HCT116 (cell line): ENCODE data around the gene OR2AG2.
A peak's percentile ranks its signal among the peaks of the same experiment; 100 is the strongest.

ENCODE experiments used
- EZH2 ChIP-seq: fragments of 200-600 bp; sonication (generic); IDR thresholded peaks from 2 replicates; pipeline ENCODE4 v1.6.1; 2017; ENCODE audit warnings: antibody characterized with exemption, mixed run types
- JUND ChIP-seq: IDR thresholded peaks from 2 replicates; pipeline ENCODE4 v1.6.1; 2012
- POLR2A ChIP-seq: IDR thresholded peaks from 2 replicates; pipeline ENCODE4 v1.7.0; 2011; ENCODE audit warnings: borderline replicate concordance; ENCODE audit not compliant: insufficient read depth, insufficient read length; ENCODE audit errors: extremely low read depth
- SP1 ChIP-seq: IDR thresholded peaks from 2 replicates; pipeline ENCODE4 v1.6.1; 2012; ENCODE audit warnings: low read depth
- YY1 ChIP-seq: IDR thresholded peaks from 2 replicates; pipeline ENCODE4 v1.6.1; 2011; ENCODE audit warnings: low read length, low read depth, moderate library complexity, mild to moderate bottlenecking; ENCODE audit not compliant: insufficient replicate concordance; ENCODE audit errors: extremely low read depth
- TF ChIP-seq, protein P1 (sequence below): IDR thresholded peaks from 2 replicates; pipeline ENCODE4 v1.6.1; 2012
- TF ChIP-seq, protein P2 (sequence below), 3 experiments: fragments of 200-600 bp in 1 of 3; sonication (generic) in 1 of 3; IDR thresholded peaks in 2 of 3; conservative IDR thresholded peaks in 1 of 3; 2 replicates each; pipeline ENCODE4 v1.5.1; 2012 to 2017; ENCODE audit warnings: low read depth in 2 of 3, low read length in 2 of 3, antibody characterized with exemption in 1 of 3, borderline replicate concordance in 1 of 3, control low read depth in 1 of 3, mild to moderate bottlenecking in 1 of 3, mixed read lengths in 1 of 3, mixed run types in 1 of 3, moderate library complexity in 1 of 3; ENCODE audit not compliant: insufficient read depth in 1 of 3
- TF ChIP-seq, protein P3 (sequence below): IDR thresholded peaks from 2 replicates; pipeline ENCODE4 v1.6.1; 2012; ENCODE audit warnings: low read depth

DNA sequence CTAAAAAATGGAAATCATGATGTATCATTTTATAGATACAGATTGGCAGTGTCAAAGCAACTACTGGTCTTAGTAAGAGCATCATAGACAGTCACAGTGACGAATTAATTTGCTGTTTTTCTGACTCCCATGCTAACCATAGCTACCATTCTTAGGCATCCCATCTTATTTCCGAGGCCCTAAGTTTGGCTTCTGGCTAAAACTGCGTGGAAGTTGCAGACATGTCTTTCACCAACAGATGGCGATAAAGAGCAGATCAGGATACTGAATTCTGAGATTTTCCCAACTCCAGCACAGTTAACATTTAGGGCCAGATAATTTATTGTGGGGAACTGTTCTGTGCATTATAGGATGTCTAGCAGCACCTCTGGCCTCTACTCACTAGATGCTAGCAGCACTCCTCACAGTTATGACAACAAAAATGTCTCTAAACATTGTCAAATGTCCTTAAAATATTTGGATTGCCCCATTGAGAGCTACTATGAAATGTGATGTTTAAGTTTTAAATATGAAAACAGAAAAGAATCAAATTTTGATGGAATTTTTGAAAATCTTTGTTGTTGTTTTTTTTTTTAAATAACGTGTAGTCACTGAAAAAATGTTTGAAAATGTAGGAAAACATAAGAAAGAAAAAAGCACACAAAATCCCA is 16.3 kb downstream of the OR2AG2 start:
- no peak for TF ChIP-seq JUND
- TF ChIP-seq POLR2A, result no peak
- no peak for TF ChIP-seq EZH2
- TF ChIP-seq YY1, result no peak
- TF ChIP-seq, protein P1, sequence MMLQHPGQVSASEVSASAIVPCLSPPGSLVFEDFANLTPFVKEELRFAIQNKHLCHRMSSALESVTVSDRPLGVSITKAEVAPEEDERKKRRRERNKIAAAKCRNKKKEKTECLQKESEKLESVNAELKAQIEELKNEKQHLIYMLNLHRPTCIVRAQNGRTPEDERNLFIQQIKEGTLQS, result no peak
- TF ChIP-seq, protein P2, sequence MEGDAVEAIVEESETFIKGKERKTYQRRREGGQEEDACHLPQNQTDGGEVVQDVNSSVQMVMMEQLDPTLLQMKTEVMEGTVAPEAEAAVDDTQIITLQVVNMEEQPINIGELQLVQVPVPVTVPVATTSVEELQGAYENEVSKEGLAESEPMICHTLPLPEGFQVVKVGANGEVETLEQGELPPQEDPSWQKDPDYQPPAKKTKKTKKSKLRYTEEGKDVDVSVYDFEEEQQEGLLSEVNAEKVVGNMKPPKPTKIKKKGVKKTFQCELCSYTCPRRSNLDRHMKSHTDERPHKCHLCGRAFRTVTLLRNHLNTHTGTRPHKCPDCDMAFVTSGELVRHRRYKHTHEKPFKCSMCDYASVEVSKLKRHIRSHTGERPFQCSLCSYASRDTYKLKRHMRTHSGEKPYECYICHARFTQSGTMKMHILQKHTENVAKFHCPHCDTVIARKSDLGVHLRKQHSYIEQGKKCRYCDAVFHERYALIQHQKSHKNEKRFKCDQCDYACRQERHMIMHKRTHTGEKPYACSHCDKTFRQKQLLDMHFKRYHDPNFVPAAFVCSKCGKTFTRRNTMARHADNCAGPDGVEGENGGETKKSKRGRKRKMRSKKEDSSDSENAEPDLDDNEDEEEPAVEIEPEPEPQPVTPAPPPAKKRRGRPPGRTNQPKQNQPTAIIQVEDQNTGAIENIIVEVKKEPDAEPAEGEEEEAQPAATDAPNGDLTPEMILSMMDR (IDR thresholded peaks at IDR 0.05 in 2 of 3, conservative IDR thresholded peaks at IDR 0.05 in 1 of 3; ENCODE audit: borderline replicate concordance in 1 of 3, insufficient read depth in 1 of 3, low read depth in 2 of 3, low read length in 2 of 3), result peak; percentile 41 to 90 (median 87); a peak in 5 of 6 replicates
- TF ChIP-seq, protein P3, sequence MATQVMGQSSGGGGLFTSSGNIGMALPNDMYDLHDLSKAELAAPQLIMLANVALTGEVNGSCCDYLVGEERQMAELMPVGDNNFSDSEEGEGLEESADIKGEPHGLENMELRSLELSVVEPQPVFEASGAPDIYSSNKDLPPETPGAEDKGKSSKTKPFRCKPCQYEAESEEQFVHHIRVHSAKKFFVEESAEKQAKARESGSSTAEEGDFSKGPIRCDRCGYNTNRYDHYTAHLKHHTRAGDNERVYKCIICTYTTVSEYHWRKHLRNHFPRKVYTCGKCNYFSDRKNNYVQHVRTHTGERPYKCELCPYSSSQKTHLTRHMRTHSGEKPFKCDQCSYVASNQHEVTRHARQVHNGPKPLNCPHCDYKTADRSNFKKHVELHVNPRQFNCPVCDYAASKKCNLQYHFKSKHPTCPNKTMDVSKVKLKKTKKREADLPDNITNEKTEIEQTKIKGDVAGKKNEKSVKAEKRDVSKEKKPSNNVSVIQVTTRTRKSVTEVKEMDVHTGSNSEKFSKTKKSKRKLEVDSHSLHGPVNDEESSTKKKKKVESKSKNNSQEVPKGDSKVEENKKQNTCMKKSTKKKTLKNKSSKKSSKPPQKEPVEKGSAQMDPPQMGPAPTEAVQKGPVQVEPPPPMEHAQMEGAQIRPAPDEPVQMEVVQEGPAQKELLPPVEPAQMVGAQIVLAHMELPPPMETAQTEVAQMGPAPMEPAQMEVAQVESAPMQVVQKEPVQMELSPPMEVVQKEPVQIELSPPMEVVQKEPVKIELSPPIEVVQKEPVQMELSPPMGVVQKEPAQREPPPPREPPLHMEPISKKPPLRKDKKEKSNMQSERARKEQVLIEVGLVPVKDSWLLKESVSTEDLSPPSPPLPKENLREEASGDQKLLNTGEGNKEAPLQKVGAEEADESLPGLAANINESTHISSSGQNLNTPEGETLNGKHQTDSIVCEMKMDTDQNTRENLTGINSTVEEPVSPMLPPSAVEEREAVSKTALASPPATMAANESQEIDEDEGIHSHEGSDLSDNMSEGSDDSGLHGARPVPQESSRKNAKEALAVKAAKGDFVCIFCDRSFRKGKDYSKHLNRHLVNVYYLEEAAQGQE, result no peak
- no peak for TF ChIP-seq SP1
